Measurements from ENCODE around the gene FLRT2.

FLRT2 gene, protein sequence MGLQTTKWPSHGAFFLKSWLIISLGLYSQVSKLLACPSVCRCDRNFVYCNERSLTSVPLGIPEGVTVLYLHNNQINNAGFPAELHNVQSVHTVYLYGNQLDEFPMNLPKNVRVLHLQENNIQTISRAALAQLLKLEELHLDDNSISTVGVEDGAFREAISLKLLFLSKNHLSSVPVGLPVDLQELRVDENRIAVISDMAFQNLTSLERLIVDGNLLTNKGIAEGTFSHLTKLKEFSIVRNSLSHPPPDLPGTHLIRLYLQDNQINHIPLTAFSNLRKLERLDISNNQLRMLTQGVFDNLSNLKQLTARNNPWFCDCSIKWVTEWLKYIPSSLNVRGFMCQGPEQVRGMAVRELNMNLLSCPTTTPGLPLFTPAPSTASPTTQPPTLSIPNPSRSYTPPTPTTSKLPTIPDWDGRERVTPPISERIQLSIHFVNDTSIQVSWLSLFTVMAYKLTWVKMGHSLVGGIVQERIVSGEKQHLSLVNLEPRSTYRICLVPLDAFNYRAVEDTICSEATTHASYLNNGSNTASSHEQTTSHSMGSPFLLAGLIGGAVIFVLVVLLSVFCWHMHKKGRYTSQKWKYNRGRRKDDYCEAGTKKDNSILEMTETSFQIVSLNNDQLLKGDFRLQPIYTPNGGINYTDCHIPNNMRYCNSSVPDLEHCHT

DNA sequence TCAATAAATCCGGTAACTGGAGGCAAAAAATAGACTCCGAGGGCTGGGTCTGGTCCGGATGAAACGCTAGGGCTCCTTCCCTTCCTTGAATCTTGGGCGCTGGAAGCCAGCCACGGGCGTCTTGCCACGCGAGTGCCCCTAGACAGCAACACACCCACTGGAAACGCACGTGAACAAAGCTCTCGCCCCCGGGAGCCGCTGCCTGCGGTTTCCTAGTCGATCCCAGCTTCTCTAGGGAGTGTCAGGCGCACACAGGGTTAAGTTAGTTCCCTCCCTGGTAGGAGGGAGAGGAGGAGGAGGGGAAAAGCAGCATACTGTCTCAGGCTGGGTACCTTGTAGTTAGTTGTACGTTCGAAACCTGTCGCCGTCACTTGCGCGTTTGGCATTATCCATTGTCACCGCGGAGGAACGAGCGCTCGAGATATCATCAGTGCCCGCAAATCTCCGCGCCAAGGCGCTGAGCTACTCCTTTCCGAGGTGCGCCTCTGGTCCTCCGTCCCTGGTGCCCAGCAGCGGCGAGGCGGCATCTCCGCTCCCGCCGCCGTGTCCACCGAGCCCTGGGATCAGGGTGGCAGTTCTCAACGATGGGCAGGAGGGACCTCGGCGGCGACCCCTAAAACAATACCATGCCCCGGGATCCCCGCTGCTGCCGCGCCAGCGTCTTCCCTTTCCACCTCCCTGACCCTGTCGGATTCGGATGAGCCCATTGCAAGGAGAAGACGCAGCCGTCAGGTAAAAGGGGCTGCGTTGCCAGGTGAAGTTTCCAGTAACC lies at the start of gene FLRT2:
TSS of gene FLRT2 (plus strand) at position 342 of the 772 bp plus-strand sequence. CDS start 91,371 bp downstream, outside the sequence.
- peak; percentile 76 for DNase-seq

GRCh38 chr14:85481471-85481870 lies 48.5 kb upstream of the FLRT2 start:
- no peak for DNase-seq

DNA sequence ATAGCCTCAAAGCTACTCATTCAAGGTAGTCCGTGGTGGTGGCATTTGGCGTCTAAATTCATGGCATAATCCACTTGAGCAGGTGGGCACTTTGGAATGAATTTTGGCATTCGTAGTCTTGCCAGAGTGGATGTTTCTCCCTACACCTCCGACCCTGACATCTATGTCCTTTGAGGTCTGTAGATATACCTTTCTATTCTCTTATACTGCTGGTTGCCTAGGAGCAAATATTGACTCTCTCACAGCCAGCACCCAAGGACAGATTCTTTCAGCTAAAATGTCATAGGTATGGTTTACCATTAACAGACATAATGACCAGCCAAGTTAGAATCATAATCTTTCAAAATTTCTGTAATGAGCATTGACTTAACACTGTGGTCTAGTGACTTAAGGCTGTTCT lies 47.4 kb upstream of the FLRT2 start:
- no peak for DNase-seq

DNA sequence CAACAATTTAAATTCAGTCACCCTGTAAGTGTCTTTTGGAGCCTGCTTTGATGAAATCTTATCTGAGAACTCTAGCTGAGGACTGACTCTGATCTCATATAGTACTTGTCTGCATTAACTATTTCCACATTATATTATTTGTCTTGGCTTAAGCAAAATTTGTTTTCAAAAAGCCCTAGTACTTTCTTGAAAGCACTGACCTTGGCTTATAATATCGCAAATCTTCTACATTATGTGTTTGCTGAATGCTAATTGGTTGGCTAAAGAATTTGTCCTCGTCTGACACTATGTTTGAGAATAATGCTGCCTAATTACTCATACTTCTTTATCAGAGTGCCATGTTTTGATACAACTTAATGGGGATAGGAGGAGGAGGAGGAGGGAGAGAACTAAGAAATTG lies 46.9 kb upstream of the FLRT2 start:
- DNase-seq: no peak

GRCh38 chr14:85483652-85484051 lies 46.3 kb upstream of the FLRT2 start:
- DNase-seq: no peak

- no peak for DNase-seq
These were observed 42.7 kb upstream of the FLRT2 start for GRCh38 chr14:85487215-85487614.

GRCh38 chr14:85501751-85502150 lies 28.2 kb upstream of the FLRT2 start:
- no peak for DNase-seq

- no peak for DNase-seq
These were observed 21.1 kb upstream of the FLRT2 start for GRCh38 chr14:85508863-85509262.

GRCh38 chr14:85512451-85512850 lies 17.5 kb upstream of the FLRT2 start:
- no peak for DNase-seq

- DNase-seq: no peak
These were observed 15.5 kb upstream of the FLRT2 start for GRCh38 chr14:85514487-85514886.

GRCh38 chr14:85516239-85517113 lies 13.5 kb upstream of the FLRT2 start:
- no peak for DNase-seq

DNA sequence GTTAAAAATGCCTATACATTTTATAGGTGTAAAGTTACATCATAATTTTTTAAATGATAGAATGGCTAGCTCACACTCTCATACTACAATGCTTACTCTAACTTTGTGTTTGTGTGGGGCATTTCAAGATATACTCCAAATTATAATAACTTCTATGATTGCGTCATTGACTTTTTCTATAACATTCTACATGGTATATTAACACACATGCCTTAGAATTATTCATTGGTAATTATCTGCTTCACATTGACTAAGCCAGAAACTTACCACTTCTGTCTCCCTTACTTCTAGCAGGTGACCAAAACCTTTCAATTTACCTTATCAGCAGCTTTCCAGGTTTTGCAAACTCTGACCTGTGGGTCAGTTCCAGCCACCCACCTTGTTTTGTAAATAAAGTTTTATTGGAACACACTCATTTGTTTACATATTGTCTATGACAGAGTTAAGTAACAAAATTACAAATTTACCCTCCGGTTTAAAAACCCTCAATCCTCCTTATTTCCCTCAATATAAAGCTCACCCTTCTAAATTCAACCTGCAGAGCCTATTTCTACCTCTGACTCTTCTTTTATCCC lies 12.7 kb upstream of the FLRT2 start:
- no peak for DNase-seq

DNA sequence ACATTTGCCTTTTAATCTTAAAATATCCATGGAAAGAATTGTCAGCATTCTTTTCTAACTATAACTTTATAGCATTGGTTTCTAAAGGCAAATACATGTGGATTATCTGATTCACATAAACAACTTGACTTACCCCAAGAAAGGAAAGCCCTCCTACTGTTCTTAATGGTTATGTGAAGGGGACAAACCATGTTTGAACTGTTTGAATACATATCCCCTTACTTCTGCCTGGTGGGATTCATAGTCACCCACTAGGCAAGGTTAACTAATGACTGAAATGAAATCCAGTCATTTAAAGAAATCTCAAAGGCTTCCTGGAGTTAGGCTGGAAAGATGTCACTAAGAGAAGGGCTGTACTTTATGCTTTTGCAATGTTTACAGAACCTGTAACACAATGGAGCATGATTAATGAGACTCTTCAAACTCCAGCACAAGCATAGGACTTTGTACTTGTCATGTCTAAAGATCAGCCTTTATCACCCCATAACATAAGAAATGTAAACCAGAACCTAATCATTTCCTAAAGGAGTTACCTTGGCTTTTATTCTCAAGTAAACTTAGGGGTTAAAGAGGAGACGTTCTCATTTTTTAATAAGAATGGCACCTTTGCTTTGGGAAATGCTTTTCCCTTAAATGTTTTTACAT lies 10.2 kb upstream of the FLRT2 start:
- DNase-seq: no peak

DNA sequence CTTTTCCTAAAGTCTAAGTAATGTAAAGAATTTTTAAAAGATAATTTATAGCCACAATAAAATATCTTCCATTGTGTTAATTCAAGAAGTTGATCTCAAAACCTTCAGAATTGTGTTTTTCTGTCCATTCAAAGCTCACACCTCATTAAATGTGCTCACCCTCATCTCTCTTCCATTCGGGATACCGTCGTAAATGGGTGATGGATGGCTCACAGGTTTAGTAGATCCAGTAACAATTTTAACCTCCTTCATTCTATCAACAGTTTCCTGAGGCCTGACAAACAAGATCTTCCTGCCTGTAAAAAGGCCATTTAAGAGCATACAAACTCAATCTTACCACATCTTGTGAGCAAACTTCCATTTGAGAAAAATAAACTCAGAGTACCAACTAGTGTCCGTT lies 9.4 kb upstream of the FLRT2 start:
- DNase-seq: no peak

GRCh38 chr14:85523624-85524023 lies 6.3 kb upstream of the FLRT2 start:
- DNase-seq: no peak

DNA sequence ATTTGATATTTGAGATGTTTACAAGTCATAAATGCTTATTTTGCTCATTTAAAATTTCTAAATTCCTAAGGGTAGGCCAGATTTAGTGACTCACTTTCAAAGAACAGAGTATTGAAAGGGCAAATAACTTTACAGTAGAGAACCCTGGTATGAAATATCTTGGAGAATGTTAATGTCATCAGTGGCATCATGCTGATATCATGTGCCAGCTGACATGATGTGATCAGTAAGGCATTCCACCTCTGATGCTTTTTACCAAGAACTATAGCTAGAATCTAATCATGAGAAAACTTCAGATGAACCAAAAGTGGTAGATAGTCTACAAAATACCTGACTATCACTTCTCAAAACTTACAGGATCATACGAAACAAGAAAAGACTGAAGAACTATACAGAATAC lies 2.9 kb upstream of the FLRT2 start:
- DNase-seq: no peak

- DNase-seq: no peak
These were observed 2.4 kb upstream of the FLRT2 start for GRCh38 chr14:85527445-85528035.

DNA sequence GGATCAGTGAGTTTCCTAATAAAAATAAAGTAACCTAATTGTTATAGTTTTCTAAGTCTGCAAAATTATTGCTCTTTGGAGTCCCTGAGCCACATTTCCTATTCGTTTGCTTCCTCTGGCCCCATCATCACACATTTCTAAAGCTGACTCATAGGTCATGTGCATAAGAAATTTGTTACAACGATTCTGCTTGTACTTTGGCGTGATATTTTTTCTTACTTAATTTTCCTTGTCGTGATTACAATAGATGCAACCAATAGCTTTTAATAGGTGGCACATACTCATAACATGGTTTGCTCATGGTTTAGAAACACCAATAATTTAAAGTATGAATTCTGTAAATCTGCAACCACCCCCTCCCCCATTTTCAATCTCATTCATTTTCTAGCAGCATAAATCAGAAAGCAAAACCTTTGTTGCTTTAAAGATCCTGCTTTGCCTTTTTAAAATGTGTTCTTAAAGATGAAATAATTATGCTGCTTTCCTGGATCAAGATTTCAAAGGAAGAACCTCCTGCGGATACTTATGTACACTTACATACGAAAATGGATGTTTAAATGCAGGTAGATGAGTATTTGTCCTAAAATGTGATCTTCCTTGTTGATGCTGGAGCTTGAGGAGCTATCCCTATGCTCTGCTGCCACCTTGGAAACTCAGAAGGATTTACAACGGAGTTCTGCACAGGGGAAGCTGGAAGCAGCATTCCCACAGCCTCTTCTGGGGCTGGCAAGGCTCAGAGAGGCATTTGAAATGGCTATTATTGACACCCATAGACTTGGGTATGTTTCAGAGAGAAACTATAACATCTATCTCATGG lies 1.7 kb upstream of the FLRT2 start:
- peak; percentile 78 for DNase-seq

- DNase-seq: peak; percentile 79
These were observed 880 bp upstream of the FLRT2 start for GRCh38 chr14:85528897-85529631.

DNA sequence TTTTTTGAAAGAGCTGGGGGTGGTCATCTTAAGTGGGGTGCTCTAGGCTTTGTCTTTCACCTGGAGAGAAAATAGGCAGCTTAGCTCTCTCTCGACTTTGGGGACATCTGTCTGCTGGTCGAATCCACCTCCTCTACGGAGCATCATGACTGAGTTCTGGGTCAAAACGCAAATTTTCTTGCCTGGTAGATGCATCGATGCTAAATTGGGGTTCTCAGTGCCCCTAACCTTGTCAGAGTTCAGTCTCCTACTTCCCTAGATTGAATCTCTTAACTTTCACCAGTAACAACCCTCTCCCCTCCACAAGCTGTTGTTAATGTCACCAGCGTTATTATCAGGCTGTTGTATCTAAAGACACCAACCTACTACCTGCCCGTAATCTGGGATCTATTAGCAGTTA lies 682 bp downstream of the FLRT2 start:
- no peak for DNase-seq
